HUES64 (cell line): ENCODE results near the gene GALP.
"Not testable (repeated sequence)": the region's sequence is repeated elsewhere in the genome, so short reads cannot be mapped to it uniquely, and the experiment has no call there.

Experiments
- H3K27ac ChIP-seq: 2 replicates; pipeline ENCODE4 v1.7.0; 2013; ENCODE audit warnings: low read depth, low read length, inconsistent platforms
- H3K27me3 ChIP-seq: 2 replicates; pipeline ENCODE4 v1.6.1; 2013; ENCODE audit warnings: mild to moderate bottlenecking, low read length; ENCODE audit not compliant: insufficient read depth
- H3K36me3 ChIP-seq: 2 replicates; pipeline ENCODE4 v1.6.1; 2013; ENCODE audit warnings: mild to moderate bottlenecking, low read length; ENCODE audit not compliant: insufficient read depth
- H3K4me1 ChIP-seq: 2 replicates; pipeline ENCODE4 v1.6.1; 2013; ENCODE audit warnings: mild to moderate bottlenecking, low read length, moderate library complexity; ENCODE audit not compliant: insufficient read depth
- H3K4me3 ChIP-seq: 2 replicates; pipeline ENCODE4 v1.5.1; 2013; ENCODE audit warnings: mild to moderate bottlenecking, low read length, moderate library complexity
- H3K9ac ChIP-seq: 2 replicates; pipeline ENCODE4 v1.6.1; 2013; ENCODE audit warnings: mild to moderate bottlenecking, low read depth, low read length
- H3K9me3 ChIP-seq: 2 replicates; pipeline ENCODE4 v1.6.1; 2013; ENCODE audit warnings: low read depth, low read length; ENCODE audit not compliant: insufficient read depth
- WGBS: fragments of 150-250, 120-280 bp; methylation state at CpG from one replicate; pipeline ENCODE4 v1.1.7; 2013; ENCODE audit warnings: missing lambda C conversion rate; 5-methylcytosine and 5-hydroxymethylcytosine counted together

Gene GALP

DNA sequence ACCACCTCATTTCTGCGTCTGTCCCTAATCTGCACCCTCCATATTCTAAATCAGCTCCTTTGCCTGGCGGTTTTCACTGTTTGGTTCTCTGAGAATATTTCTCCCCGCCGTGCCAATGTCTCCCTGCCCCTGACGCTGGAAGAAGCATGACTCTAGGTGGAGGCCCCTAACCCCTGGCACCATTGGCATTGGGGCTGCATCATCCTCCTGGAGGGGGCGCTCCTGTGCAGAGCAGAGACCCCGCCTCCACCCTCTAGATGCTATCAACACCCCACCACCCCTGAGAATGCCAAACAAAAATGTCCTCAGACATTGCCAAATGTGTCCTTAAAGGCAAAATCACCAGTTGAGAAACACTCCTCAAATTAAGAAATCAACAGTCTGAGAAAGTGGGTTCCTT, 15.3 kb downstream of the GALP start:
- Histone ChIP-seq H3K9me3 (no peaks in the 10 kb centered on the region), H3K4me3 (no peak overlapping the region), H3K4me1 (no peaks in the 10 kb centered on the region), H3K27me3 (no peaks in the 10 kb centered on the region), H3K27ac (no peak overlapping the region), H3K36me3 (no peaks in the 10 kb centered on the region), H3K9ac (no peak overlapping the region)
- 82% methylated on average over 7 of the region's 7 CpGs for WGBS

DNA sequence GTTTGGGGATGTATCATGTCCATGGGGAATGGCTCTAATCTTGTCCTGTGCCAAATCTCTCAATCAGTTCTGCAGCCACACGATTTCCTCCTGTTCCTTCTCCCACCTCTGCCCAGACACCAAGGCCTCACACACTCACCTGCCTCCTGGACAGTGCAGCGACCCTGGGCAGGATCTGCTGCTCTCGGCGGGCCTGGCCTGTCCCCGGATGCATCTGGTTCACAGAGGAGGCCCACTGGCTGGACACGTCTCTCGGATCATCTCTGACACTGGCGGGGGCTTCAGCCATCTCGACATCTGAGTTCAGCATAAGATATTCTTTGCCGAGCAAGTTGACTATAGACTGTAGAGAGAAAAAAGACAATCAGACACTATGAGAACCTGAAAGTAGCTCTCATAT, 15.9 kb downstream of the GALP start:
- no peak overlapping the region for H3K9ac ChIP-seq

DNA sequence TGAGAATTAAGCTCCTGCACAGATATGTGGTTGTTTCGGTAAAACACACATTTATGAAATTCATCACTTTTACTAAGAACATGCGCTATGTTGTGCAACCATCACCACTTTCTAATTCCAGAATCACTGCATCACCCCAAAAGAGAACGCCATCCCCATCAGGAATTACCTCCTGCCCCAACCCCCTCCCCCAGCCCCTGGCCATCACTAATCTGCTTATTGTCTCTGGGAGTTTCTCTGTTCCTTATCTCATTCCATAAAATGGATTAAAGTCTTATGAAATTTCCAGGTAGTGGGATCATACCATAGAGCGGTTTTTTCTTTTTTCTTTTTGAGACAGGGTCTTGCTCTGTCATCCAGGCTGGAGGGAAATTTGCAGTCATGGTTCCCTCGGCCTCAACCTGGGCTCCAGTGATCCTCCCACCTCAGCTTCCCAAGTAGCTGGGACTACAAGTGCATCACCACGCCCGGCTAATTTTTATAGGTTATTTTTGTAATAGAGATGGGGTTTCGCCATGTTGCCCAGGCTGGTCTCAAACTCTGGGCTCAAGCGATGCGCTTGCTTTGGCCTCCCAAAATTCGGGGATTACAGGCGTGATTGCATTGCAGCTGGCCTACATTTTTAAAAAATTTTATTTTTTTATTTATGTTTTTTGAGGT, 18.3 kb downstream of the GALP start:
- no peak overlapping the region for H3K27ac ChIP-seq

More for the DNA sequence above, 15.9 kb downstream of the GALP start:
- H3K36me3 ChIP-seq = no peaks in the 10 kb centered on the region
- H3K4me1 ChIP-seq = no peaks in the 10 kb centered on the region
- H3K27me3 ChIP-seq = no peaks in the 10 kb centered on the region
- H3K9me3 ChIP-seq = no peaks in the 10 kb centered on the region
- 92% methylated on average over 10 of the region's 10 CpGs for WGBS
- H3K27ac ChIP-seq = no peak overlapping the region
- no peak overlapping the region for H3K4me3 ChIP-seq

GRCh38 chr19:56197646-56198045, 21.8 kb downstream of the GALP start, which contains the start of gene ZSCAN5B:
ZSCAN5B (minus strand) TSS chr19:56197783; CDS start chr19:56193052, 4,731 bp downstream.
- 93% methylated on average over 23 of the region's 23 CpGs for WGBS

More for the DNA sequence above, 18.3 kb downstream of the GALP start:
- Histone ChIP-seq H3K4me1 (no peaks in the 10 kb centered on the region), H3K36me3 (no peaks in the 10 kb centered on the region), H3K9me3 (no peaks in the 10 kb centered on the region), H3K27me3 (no peaks in the 10 kb centered on the region), H3K4me3 (no peak overlapping the region), H3K9ac (no peak overlapping the region)
- 84% methylated on average over 12 of the region's 12 CpGs for WGBS

GRCh38 chr19:56199687-56200086, 23.9 kb downstream of the GALP start:
- Histone ChIP-seq H3K9me3 (no peaks in the 10 kb centered on the region), H3K27ac (no peak overlapping the region), H3K4me1 (no peaks in the 10 kb centered on the region), H3K9ac (no peak overlapping the region), H3K4me3 (no peak overlapping the region), H3K27me3 (no peaks in the 10 kb centered on the region), H3K36me3 (no peaks in the 10 kb centered on the region)
- 84% methylated on average over 6 of the region's 7 CpGs for WGBS

More at GRCh38 chr19:56197646-56198045, 21.8 kb downstream of the GALP start, which contains the start of gene ZSCAN5B:
- H3K27ac ChIP-seq, H3K4me1 ChIP-seq, H3K27me3 ChIP-seq, H3K9me3 ChIP-seq, H3K9ac ChIP-seq, H3K4me3 ChIP-seq, H3K36me3 ChIP-seq: not testable (repeated sequence)

- 79% methylated on average over 2 of the region's 3 CpGs for WGBS
- Histone ChIP-seq H3K4me3 (no peak within 1 kb of the TSS), H3K9me3 (no peaks in the 10 kb centered on the region), H3K4me1 (no peaks in the 10 kb centered on the region), H3K27me3 (no peaks in the 10 kb centered on the region), H3K36me3 (no peaks in the 10 kb centered on the region), H3K27ac (no peak within 1 kb of the TSS), H3K9ac (no peak within 1 kb of the TSS)
Measured at GRCh38 chr19:56201973-56202372, 26.2 kb downstream of the GALP start, which contains the start of gene ZSCAN5C. ZSCAN5C (plus strand) TSS chr19:56202273; CDS start chr19:56205914, 3,641 bp downstream.

DNA sequence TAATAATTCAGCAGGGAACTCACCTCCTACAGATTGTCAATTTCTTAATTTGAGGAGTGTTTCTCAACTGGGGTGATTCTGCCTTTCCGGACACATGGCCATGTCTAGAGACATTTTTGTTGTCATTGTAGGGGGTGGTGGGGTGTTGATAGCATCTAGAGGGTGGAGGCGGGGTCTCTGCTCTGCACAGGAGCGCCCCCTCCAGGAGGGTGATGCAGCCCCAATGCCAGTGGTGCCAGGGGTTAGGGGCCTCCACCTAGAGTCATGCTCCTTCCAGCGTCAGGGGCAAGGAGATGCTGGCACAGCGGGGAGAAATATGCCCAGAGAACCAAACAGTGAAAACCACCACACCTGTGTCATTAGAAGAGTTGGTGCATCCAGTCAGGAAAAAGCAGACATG, 31.8 kb downstream of the GALP start:
- not testable (repeated sequence) for H3K4me3 ChIP-seq, H3K4me1 ChIP-seq, H3K36me3 ChIP-seq, H3K9me3 ChIP-seq, H3K9ac ChIP-seq, H3K27ac ChIP-seq, H3K27me3 ChIP-seq
- WGBS = 92% methylated on average over 3 of the region's 5 CpGs

- no peaks in the 10 kb centered on the region for H3K27me3 ChIP-seq
- H3K9me3 ChIP-seq = no peaks in the 10 kb centered on the region
- H3K27ac ChIP-seq = no peak overlapping the region
- H3K4me3 ChIP-seq = no peak overlapping the region
- no peaks in the 10 kb centered on the region for H3K36me3 ChIP-seq
- no peak overlapping the region for H3K9ac ChIP-seq
- no peaks in the 10 kb centered on the region for H3K4me1 ChIP-seq
- WGBS = 90% methylated on average over 12 of the region's 12 CpGs
Measured at GRCh38 chr19:56209091-56209490, 33.3 kb downstream of the GALP start.

DNA sequence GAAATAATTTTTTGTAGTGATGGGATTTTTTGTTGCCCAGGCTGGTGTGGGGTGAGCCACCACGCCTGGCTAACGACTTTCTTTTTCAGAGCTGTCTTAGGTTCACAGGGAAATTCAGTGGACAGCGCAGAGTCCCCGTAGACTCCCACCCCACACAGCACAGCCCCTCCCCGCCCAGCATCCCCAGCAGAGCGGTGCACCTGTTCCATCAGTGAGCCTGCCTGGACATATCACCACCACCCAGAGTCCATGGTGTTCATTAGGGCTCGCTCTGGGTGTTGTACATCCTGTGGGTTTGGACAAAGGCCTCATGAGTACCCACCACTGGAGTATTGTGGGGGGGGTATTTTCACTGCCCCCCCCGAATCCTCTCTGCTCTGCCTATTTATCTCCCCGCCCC, 34.2 kb downstream of the GALP start:
- H3K4me1 ChIP-seq, H3K9me3 ChIP-seq, H3K4me3 ChIP-seq, H3K36me3 ChIP-seq, H3K27me3 ChIP-seq, H3K27ac ChIP-seq, H3K9ac ChIP-seq: not testable (repeated sequence)
- 88% methylated on average over 8 of the region's 9 CpGs for WGBS

DNA sequence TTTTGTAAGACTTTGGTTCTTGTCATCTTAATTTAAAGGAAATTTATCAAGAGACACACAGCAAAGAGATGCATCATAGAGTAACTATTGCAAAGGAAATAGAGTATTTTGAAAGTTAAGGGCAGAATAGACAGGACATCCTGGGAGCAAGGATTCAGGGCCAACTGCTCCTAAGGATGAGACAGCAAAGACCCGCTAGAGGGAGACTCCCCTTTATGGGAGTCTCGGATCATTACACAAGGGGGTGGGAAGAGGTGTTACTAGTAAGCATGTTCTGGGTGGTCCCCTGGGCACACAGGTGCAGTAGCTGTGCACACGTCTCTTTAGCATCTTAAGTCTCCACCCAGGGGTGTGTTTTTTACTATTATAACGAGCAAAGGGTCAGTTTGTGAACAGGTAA, 35.9 kb downstream of the GALP start:
- H3K4me1 ChIP-seq = no peaks in the 10 kb centered on the region; the same call in 1 of the 2 replicates
- WGBS = 84% methylated on average over 4 of the region's 4 CpGs
- H3K27ac ChIP-seq = no peak overlapping the region
- H3K9me3 ChIP-seq = no peaks in the 10 kb centered on the region
- no peaks in the 10 kb centered on the region for H3K27me3 ChIP-seq
- H3K9ac ChIP-seq = no peak overlapping the region
- no peak overlapping the region for H3K4me3 ChIP-seq
- no peaks in the 10 kb centered on the region for H3K36me3 ChIP-seq

DNA sequence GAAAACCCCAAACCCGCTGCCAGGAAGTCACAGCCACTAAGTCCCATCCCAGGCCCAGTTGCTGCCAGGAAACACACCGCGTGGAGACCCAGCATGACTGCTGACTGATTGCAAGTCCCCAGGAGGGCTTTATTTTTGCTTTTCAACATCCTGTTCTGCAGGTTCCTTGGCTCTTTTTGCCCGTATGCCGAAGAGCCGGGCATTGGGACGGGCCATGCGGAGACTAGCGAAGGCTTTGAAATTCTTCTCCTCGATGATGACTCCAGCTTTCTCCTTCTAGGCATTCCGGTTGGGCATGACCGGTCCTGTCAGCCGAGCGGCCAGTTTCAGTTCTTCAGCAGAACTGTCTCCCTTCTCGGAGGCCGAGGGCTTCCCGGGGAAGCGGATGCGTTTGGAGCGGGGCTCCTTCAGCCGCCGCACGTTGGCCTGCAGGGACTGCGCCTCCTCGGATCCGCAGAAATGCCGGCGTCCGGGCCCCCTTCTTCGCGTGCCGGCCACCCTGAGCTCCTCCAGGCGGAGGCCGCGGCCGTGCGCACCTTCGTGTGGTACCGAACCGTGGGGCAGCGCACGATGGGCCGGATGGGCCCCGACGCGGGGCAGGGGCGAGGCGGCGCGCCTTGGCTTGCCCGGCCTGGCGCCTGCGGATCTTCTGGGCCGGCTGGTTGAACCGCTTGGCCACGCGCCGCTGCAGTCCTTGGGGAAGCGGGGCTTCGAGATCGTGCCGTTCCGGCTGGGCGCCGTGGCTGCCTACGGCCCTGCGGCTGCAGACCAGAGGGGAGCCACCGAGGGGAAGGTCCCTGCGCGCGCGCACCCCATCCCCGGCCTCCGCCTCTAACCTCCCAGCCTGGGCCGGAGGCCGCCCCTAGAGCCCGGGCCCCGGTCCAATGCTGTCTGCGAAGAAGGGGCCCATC, 41.5 kb downstream of the GALP start:
- 87% methylated on average over 79 of the region's 79 CpGs for WGBS
- Histone ChIP-seq H3K27ac (no peak overlapping the region), H3K4me3 (peak overlapping the region; percentile 32)

More for the DNA sequence above, 41.5 kb downstream of the GALP start:
- Histone ChIP-seq H3K4me1 (no peaks in the 10 kb centered on the region; the same call in 1 of the 2 replicates), H3K9ac (peak overlapping the region; percentile 49), H3K36me3 (no peaks in the 10 kb centered on the region), H3K9me3 (no peaks in the 10 kb centered on the region), H3K27me3 (no peaks in the 10 kb centered on the region)
